ENCODE data around the gene TMEM41B.

GRCh38 chr11:9310485-9311090 lies 3.8 kb downstream of the TMEM41B start:
- TF ChIP-seq CTCF (IDR thresholded peaks at IDR 0.05) (no peak), POLR2A (IDR thresholded peaks at IDR 0.05) (no peak)
